Liver (tissue), 9 donors: ENCODE measurements around the gene SLC49A3. TPM values are rescaled to one million over a fixed set of nuclear protein-coding genes. Genes with fewer than 3 reads are reported as not detected.

Experiments used
- DNase-seq: peaks from one replicate; pipeline ENCODE4 v3.0.0-alpha.2; 2017; ENCODE audit warnings: low spot score
- H3K27ac ChIP-seq, 2 donors: one replicate each; pipeline ENCODE4 v1.7.0; 2013; ENCODE audit warnings: inconsistent platforms in 2 of 2, low read length in 2 of 2, control low read depth in 1 of 2, low read depth in 1 of 2, mild to moderate bottlenecking in 1 of 2
- H3K27me3 ChIP-seq, 4 donors: one replicate each; pipeline versions ENCODE4 v1.6.1 to v1.7.0; 2013; ENCODE audit warnings: low read length in 3 of 4, inconsistent platforms in 1 of 4, mild to moderate bottlenecking in 1 of 4, moderate library complexity in 1 of 4; ENCODE audit not compliant: control insufficient read depth in 4 of 4, insufficient read depth in 4 of 4
- H3K36me3 ChIP-seq, 4 donors: one replicate each; pipeline versions ENCODE4 v1.6.1 to v1.7.0; 2013; ENCODE audit warnings: low read length in 3 of 4, mild to moderate bottlenecking in 3 of 4, low read depth in 1 of 4, moderate library complexity in 1 of 4; ENCODE audit not compliant: control insufficient read depth in 4 of 4, insufficient read depth in 3 of 4
- H3K4me1 ChIP-seq, 4 donors: one replicate each; pipeline versions ENCODE4 v1.6.1 to v1.7.0; 2013; ENCODE audit warnings: low read length in 3 of 4, mild to moderate bottlenecking in 3 of 4, moderate library complexity in 1 of 4; ENCODE audit not compliant: control insufficient read depth in 4 of 4, insufficient read depth in 4 of 4
- H3K4me3 ChIP-seq, 3 donors: one replicate each; pipeline versions ENCODE4 v1.6.1 to v1.7.0; 2013; ENCODE audit warnings: low read length in 3 of 3, control low read depth in 1 of 3, low read depth in 1 of 3, mild to moderate bottlenecking in 1 of 3
- H3K9ac ChIP-seq, 2 donors: one replicate each; pipeline ENCODE4 v1.7.0; 2013; ENCODE audit warnings: low read length in 2 of 2, mild to moderate bottlenecking in 2 of 2, moderate library complexity in 2 of 2, control low read depth in 1 of 2, low read depth in 1 of 2
- H3K9me3 ChIP-seq, 4 donors: one replicate each; pipeline versions ENCODE4 v1.6.1 to v1.7.0; 2013; ENCODE audit warnings: low read length in 3 of 4; ENCODE audit not compliant: control insufficient read depth in 4 of 4
- ATF3 ChIP-seq: IDR thresholded peaks from 2 replicates; pipeline ENCODE4 v1.6.1; 2016; ENCODE audit warnings: antibody characterized with exemption
- CTCF ChIP-seq: fragments of 150-350 bp; IDR thresholded peaks from 2 replicates; pipeline ENCODE4 v1.5.1; 2017; ENCODE audit warnings: improper control_type of control experiment, low read depth, low read length; ENCODE audit not compliant: missing input control
- EGR1 ChIP-seq, 2 donors: IDR thresholded peaks; 2 replicates each; pipeline ENCODE4 v1.6.1; 2016 to 2018; ENCODE audit warnings: antibody characterized with exemption in 2 of 2, low read depth in 2 of 2
- FOXA1 ChIP-seq: IDR thresholded peaks from 2 replicates; pipeline ENCODE4 v1.6.1; 2016; ENCODE audit warnings: antibody characterized with exemption
- FOXA2 ChIP-seq: IDR thresholded peaks from 2 replicates; pipeline ENCODE4 v1.6.1; 2016; ENCODE audit warnings: antibody characterized with exemption
- GABPA ChIP-seq, 2 donors: IDR thresholded peaks in 1 of 2; conservative IDR thresholded peaks in 1 of 2; 2 replicates each; pipeline ENCODE4 v1.6.1; 2016; ENCODE audit warnings: antibody characterized with exemption in 2 of 2, mild to moderate bottlenecking in 1 of 2, moderate library complexity in 1 of 2
- HNF4A ChIP-seq, 2 donors: conservative IDR thresholded peaks; 2 replicates each; pipeline ENCODE4 v1.6.1; 2016; ENCODE audit warnings: antibody characterized with exemption in 2 of 2, mild to moderate bottlenecking in 2 of 2
- HNF4G ChIP-seq: IDR thresholded peaks from 2 replicates; pipeline ENCODE4 v1.6.1; 2016; ENCODE audit warnings: antibody characterized with exemption
- JUND ChIP-seq, 2 donors: IDR thresholded peaks; 2 replicates each; pipeline ENCODE4 v1.6.1; 2016; ENCODE audit warnings: antibody characterized with exemption in 2 of 2
- NR2F2 ChIP-seq: IDR thresholded peaks from 2 replicates; pipeline ENCODE4 v1.6.1; 2016; ENCODE audit warnings: antibody characterized with exemption
- RAD21 ChIP-seq, 2 donors: IDR thresholded peaks; 2 replicates each; pipeline ENCODE4 v1.6.1; 2016; ENCODE audit warnings: antibody characterized with exemption in 2 of 2, mild to moderate bottlenecking in 2 of 2
- REST ChIP-seq: IDR thresholded peaks from 2 replicates; pipeline ENCODE4 v1.6.1; 2016; ENCODE audit warnings: antibody characterized with exemption, mild to moderate bottlenecking
- RXRA ChIP-seq, 2 donors: IDR thresholded peaks; 2 replicates each; pipeline ENCODE4 v1.6.1; 2017 to 2018; ENCODE audit warnings: antibody characterized with exemption in 2 of 2, mild to moderate bottlenecking in 1 of 2
- SP1 ChIP-seq: IDR thresholded peaks from 2 replicates; pipeline ENCODE4 v1.6.1; 2018; ENCODE audit warnings: antibody characterized with exemption, mild to moderate bottlenecking
- TAF1 ChIP-seq: conservative IDR thresholded peaks from 2 replicates; pipeline ENCODE4 v1.6.1; 2016; ENCODE audit warnings: antibody characterized with exemption, mild to moderate bottlenecking
- YY1 ChIP-seq: IDR thresholded peaks from 2 replicates; pipeline ENCODE4 v1.6.1; 2016; ENCODE audit warnings: antibody characterized with exemption, mild to moderate bottlenecking
- WGBS: extraction: QIAGEN DNeasy Blood & Tissue Kit; methylation state at CpG from one replicate; pipeline ENCODE4 v1.1.7; 2013; 5-methylcytosine and 5-hydroxymethylcytosine counted together
- polyA plus RNA-seq, 2 donors: library from polyadenylated mRNA; stranded (reverse) in 1 of 2; unstranded in 1 of 2; fragments of 200-250 nt in 1 of 2; fragments of >200 nt in 1 of 2; fragmentation: Nextera tagmentation in 1 of 2; extraction: Ambion mirVana in 1 of 2; gene quantifications; one replicate each; pipeline versions ENCODE4 v1.2.1 to v1.2.3, GENCODE V29; 2013 to 2015
- total RNA-seq, 2 donors: library from RNA; depleted of rRNA; stranded (reverse); fragments of >200 nt; gene quantifications; one replicate each; pipeline ENCODE4 v1.2.3, GENCODE V29; 2014
- TF ChIP-seq, protein P1 (sequence below): IDR thresholded peaks from 2 replicates; pipeline ENCODE4 v1.6.1; 2016; ENCODE audit warnings: antibody characterized with exemption
- TF ChIP-seq, protein P2 (sequence below): IDR thresholded peaks from 2 replicates; pipeline ENCODE4 v1.6.1; 2016; ENCODE audit warnings: antibody characterized with exemption
- donor health status: healthy.
- donor health status: healthy.
- donor health status: healthy.
- donor health status: healthy.
- donor health status: healthy.

The SLC49A3 gene
- total and polyA plus RNA-seq, 4 donors = 0.40 to 3.6 (median 2.0) TPM

DNA sequence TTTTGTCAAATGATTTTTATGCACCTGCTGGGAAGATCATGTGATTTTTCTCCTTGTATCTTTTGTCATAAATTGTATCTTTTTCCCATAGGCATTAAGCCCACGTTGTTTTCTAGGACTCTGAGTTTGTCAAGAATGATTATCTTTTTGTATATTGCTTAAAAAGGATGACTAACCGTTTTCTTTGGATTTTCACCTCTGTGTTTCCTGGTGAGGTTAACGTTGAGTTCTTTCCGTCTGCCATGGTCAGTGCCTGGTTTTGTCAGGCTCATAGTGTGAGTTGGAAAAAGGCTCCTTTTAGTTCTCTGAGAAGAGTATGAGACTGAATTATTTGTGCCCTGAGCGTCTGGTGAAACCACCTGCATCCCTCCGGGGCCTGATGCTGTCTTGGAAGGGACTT, 38.6 kb upstream of the SLC49A3 start:
- Histone ChIP-seq H3K27ac (no peak overlapping the region), H3K4me1 (no peaks in the 10 kb centered on the region), H3K9ac (no peak overlapping the region), H3K27me3 (no peaks in the 10 kb centered on the region), H3K4me3 (no peak overlapping the region), H3K36me3 (peaks cover 3 to 16% (median 4%) of the 10 kb centered on the region in 4 donors), H3K9me3 (no peaks in the 10 kb centered on the region)
- no peak for DNase-seq
- WGBS = 83% methylated on average over 6 of the region's 6 CpGs
- TF ChIP-seq YY1 (no peak), TAF1 (no peak), FOXA1 (no peak), REST (no peak), JUND (IDR thresholded peaks at IDR 0.05) (no peak), HNF4A (conservative IDR thresholded peaks at IDR 0.05) (no peak), SP1 (no peak)
- TF ChIP-seq, protein P1, sequence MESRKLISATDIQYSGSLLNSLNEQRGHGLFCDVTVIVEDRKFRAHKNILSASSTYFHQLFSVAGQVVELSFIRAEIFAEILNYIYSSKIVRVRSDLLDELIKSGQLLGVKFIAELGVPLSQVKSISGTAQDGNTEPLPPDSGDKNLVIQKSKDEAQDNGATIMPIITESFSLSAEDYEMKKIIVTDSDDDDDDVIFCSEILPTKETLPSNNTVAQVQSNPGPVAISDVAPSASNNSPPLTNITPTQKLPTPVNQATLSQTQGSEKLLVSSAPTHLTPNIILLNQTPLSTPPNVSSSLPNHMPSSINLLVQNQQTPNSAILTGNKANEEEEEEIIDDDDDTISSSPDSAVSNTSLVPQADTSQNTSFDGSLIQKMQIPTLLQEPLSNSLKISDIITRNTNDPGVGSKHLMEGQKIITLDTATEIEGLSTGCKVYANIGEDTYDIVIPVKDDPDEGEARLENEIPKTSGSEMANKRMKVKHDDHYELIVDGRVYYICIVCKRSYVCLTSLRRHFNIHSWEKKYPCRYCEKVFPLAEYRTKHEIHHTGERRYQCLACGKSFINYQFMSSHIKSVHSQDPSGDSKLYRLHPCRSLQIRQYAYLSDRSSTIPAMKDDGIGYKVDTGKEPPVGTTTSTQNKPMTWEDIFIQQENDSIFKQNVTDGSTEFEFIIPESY = no peak

GRCh38 chr4:726838-727237, 37.9 kb upstream of the SLC49A3 start:
- no peak for TF ChIP-seq FOXA2
- no peak for TF ChIP-seq REST
- no peak for TF ChIP-seq SP1
- TF ChIP-seq FOXA1 = no peak
- TF ChIP-seq ATF3 = no peak
- no peak for TF ChIP-seq HNF4A (conservative IDR thresholded peaks at IDR 0.05)
- TF ChIP-seq HNF4G = no peak
- no peak for TF ChIP-seq JUND (IDR thresholded peaks at IDR 0.05)
- TF ChIP-seq TAF1 = no peak
- TF ChIP-seq, protein P2, sequence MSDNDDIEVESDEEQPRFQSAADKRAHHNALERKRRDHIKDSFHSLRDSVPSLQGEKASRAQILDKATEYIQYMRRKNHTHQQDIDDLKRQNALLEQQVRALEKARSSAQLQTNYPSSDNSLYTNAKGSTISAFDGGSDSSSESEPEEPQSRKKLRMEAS = no peak
- TF ChIP-seq CTCF = no peak
- no peak for TF ChIP-seq RXRA (IDR thresholded peaks at IDR 0.05)
- no peak for TF ChIP-seq GABPA (IDR thresholded peaks at IDR 0.05 in 1 of 2, conservative IDR thresholded peaks at IDR 0.05 in 1 of 2)
- TF ChIP-seq RAD21 (IDR thresholded peaks at IDR 0.05) = no peak
- TF ChIP-seq NR2F2 = no peak
- no peak for TF ChIP-seq YY1
- TF ChIP-seq EGR1 (IDR thresholded peaks at IDR 0.05; ENCODE audit: low read depth in 2 of 2) = no peak
- Histone ChIP-seq H3K4me1 (no peaks in the 10 kb centered on the region), H3K9me3 (no peaks in the 10 kb centered on the region), H3K27ac (no peak overlapping the region), H3K9ac (no peak overlapping the region), H3K4me3 (no peak overlapping the region), H3K36me3 (peaks cover 3 to 13% (median 4%) of the 10 kb centered on the region in 4 donors), H3K27me3 (no peaks in the 10 kb centered on the region)
- WGBS = 89% methylated on average over 17 of the region's 17 CpGs
- no peak for DNase-seq
